Activated T-cell treated with anti-CD3 and anti-CD28 coated beads for 48 hours (primary cell): ENCODE measurements around the gene CYP3A5.
"Not testable (repeated sequence)": the region's sequence is repeated elsewhere in the genome, so short reads cannot be mapped to it uniquely, and the experiment has no call there.

Experiments
- DNase-seq: peaks from one replicate; pipeline ENCODE4 v3.0.0-alpha.2; 2020; ENCODE audit warnings: low read depth

CYP3A5 gene

GRCh38 chr7:99685871-99686608 is 6.2 kb upstream of the CYP3A5 start:
- not testable (repeated sequence) for DNase-seq

- DNase-seq: no peak
These were observed 5.4 kb upstream of the CYP3A5 start for GRCh38 chr7:99685129-99685758.

GRCh38 chr7:99679032-99679399 is 780 bp downstream of the CYP3A5 start:
- no peak for DNase-seq

- DNase-seq: no peak
These were observed 2.1 kb downstream of the CYP3A5 start for GRCh38 chr7:99677648-99678045.

- no peak for DNase-seq
These were observed 2.7 kb downstream of the CYP3A5 start for GRCh38 chr7:99677013-99677647.

- DNase-seq: no peak
These were observed 4.6 kb downstream of the CYP3A5 start for GRCh38 chr7:99674995-99675742.

- DNase-seq: no peak
These were observed 7.2 kb downstream of the CYP3A5 start for GRCh38 chr7:99672573-99672972.

- no peak for DNase-seq
These were observed 10.0 kb downstream of the CYP3A5 start for GRCh38 chr7:99669782-99670181.

GRCh38 chr7:99668541-99668940 is 11.3 kb downstream of the CYP3A5 start:
- no peak for DNase-seq

GRCh38 chr7:99667179-99667578 is 12.6 kb downstream of the CYP3A5 start:
- DNase-seq: no peak

GRCh38 chr7:99666013-99666395 is 13.8 kb downstream of the CYP3A5 start:
- DNase-seq: no peak

- DNase-seq: peak; percentile 11
These were observed 14.3 kb downstream of the CYP3A5 start for GRCh38 chr7:99665312-99666012.

GRCh38 chr7:99657879-99658278 is 21.9 kb downstream of the CYP3A5 start:
- not testable (repeated sequence) for DNase-seq

GRCh38 chr7:99654626-99655025 is 25.2 kb downstream of the CYP3A5 start:
- DNase-seq: not testable (repeated sequence)

GRCh38 chr7:99653754-99654153 is 26.0 kb downstream of the CYP3A5 start:
- no peak for DNase-seq

GRCh38 chr7:99653269-99653668 is 26.5 kb downstream of the CYP3A5 start:
- DNase-seq: not testable (repeated sequence)

- DNase-seq: no peak
These were observed 27.1 kb downstream of the CYP3A5 start for GRCh38 chr7:99652671-99653070.

- no peak for DNase-seq
These were observed 28.5 kb downstream of the CYP3A5 start for GRCh38 chr7:99651290-99651689.

GRCh38 chr7:99648843-99649242 is 31.0 kb downstream of the CYP3A5 start:
- no peak for DNase-seq

- DNase-seq: no peak
These were observed 34.2 kb downstream of the CYP3A5 start for GRCh38 chr7:99645590-99645989.

- DNase-seq: no peak
These were observed 35.4 kb downstream of the CYP3A5 start for GRCh38 chr7:99644431-99644830.

- no peak for DNase-seq
These were observed 36.3 kb downstream of the CYP3A5 start for GRCh38 chr7:99643464-99643863.
